Retinal pigment epithelial cell (primary cell): ENCODE results near the gene IGF2BP2.
A peak's percentile ranks its signal among the peaks of the same experiment; 100 is the strongest.

Experiments used
- DNase-seq: peaks from one replicate; pipeline ENCODE4 v3.0.0-alpha.2; 2010; ENCODE audit warnings: low read depth
- H3K4me3 ChIP-seq: 2 replicates; pipeline ENCODE4 v1.5.1; 2011; ENCODE audit warnings: mild to moderate bottlenecking, low read length, control low read depth, moderate library complexity
- CTCF ChIP-seq: conservative IDR thresholded peaks from 2 replicates; pipeline ENCODE4 v1.5.1; 2011; ENCODE audit warnings: low read depth, low read length, control low read depth, inconsistent platforms

The IGF2BP2 gene

GRCh38 chr3:185825006-185825638, at the start of gene IGF2BP2:
Gene IGF2BP2, minus strand, starts transcription at chr3:185825042. Its CDS starts 82 bp downstream, at chr3:185824960.
- H3K4me3 ChIP-seq, result peak within 1 kb of the TSS; percentile 86
- no peak for TF ChIP-seq CTCF
- no peak for DNase-seq

GRCh38 chr3:185874119-185874518, 49.3 kb upstream of the IGF2BP2 start:
- DNase-seq, result no peak
- no peak for TF ChIP-seq CTCF
- H3K4me3 ChIP-seq, result no peak overlapping the region

- DNase-seq, result no peak
- H3K4me3 ChIP-seq, result no peak overlapping the region
- TF ChIP-seq CTCF, result no peak
Observed at GRCh38 chr3:185867650-185868049, 42.8 kb upstream of the IGF2BP2 start.

GRCh38 chr3:185866995-185867394, 42.2 kb upstream of the IGF2BP2 start:
- TF ChIP-seq CTCF, result no peak
- no peak overlapping the region for H3K4me3 ChIP-seq
- DNase-seq, result no peak

- DNase-seq, result no peak
- TF ChIP-seq CTCF, result no peak
- no peak overlapping the region for H3K4me3 ChIP-seq
Observed at GRCh38 chr3:185866555-185866954, 41.7 kb upstream of the IGF2BP2 start.

GRCh38 chr3:185865247-185865646, 40.4 kb upstream of the IGF2BP2 start:
- no peak overlapping the region for H3K4me3 ChIP-seq
- no peak for TF ChIP-seq CTCF
- no peak for DNase-seq

GRCh38 chr3:185864767-185865166, 39.9 kb upstream of the IGF2BP2 start:
- no peak for TF ChIP-seq CTCF
- DNase-seq, result no peak
- no peak overlapping the region for H3K4me3 ChIP-seq
